Stomach (tissue), 4 donors: Measurements from ENCODE around the gene RBL2.

Experiments
- EP300 ChIP-seq: sonication (generic); formaldehyde crosslinking; IDR thresholded peaks from one replicate; pipeline ENCODE4 v1.6.1; 2017; ENCODE audit warnings: antibody characterized with exemption
- POLR2AphosphoS5 ChIP-seq, 3 donors: sonication (generic); formaldehyde crosslinking; IDR thresholded peaks; one replicate each; pipeline ENCODE4 v1.6.1; 2016; ENCODE audit warnings: antibody characterized with exemption in 3 of 3
- TF ChIP-seq, protein P1 (sequence below), 7 experiments: fragments of 450-650 bp in 4 of 7; fragments of 200-600 bp in 3 of 7; sonication (generic) in 3 of 7; IDR thresholded peaks; one replicate each; pipeline ENCODE4 v1.5.1; 2016 to 2019; ENCODE audit warnings: antibody characterized with exemption in 7 of 7, control low read depth in 2 of 7, mild to moderate bottlenecking in 1 of 7

DNA sequence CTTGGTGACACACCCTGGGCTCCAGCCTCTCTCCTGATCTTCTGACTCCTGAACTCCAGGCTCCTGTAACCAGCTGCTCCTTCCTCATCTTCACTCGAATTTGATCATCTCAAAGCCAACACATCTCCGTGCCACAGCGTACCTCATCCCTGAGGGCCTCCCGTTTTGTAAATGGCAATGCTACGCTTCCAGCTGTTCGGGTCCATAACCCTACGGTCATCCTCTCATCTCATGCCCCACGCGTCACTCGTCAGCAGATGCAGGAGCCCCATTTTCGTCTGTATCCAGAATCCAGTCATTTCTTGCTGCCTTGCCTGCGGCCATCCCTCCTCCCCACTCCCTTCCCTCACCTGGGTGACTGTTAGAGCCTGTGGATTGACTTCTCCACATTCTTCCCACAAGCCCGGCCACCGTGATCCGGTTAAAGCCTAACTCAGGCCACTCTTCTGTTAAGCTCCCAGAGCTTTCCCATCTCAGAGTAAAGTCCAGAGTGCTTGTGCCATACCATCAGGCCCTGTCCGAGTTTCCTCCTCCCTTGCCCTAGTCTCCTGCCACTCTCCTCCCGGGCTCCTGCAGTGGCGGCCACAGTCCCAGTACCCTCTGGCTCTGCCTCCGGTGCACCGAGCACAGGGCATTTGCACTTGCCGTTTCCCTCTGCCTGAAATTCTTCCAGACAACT, 89.0 kb downstream of the RBL2 start:
- TF ChIP-seq, protein P1, sequence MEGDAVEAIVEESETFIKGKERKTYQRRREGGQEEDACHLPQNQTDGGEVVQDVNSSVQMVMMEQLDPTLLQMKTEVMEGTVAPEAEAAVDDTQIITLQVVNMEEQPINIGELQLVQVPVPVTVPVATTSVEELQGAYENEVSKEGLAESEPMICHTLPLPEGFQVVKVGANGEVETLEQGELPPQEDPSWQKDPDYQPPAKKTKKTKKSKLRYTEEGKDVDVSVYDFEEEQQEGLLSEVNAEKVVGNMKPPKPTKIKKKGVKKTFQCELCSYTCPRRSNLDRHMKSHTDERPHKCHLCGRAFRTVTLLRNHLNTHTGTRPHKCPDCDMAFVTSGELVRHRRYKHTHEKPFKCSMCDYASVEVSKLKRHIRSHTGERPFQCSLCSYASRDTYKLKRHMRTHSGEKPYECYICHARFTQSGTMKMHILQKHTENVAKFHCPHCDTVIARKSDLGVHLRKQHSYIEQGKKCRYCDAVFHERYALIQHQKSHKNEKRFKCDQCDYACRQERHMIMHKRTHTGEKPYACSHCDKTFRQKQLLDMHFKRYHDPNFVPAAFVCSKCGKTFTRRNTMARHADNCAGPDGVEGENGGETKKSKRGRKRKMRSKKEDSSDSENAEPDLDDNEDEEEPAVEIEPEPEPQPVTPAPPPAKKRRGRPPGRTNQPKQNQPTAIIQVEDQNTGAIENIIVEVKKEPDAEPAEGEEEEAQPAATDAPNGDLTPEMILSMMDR (IDR thresholded peaks at IDR 0.05), result no peak
- no peak for TF ChIP-seq POLR2AphosphoS5 (IDR thresholded peaks at IDR 0.05)
- TF ChIP-seq EP300, result no peak
